DLD1 (cell line): ENCODE results near the gene CUEDC1.

Experiments used
- in situ Hi-C: cut with HindIII; loops from 2 replicates; pipeline ENCODE4 v1.10.0; 2017; ENCODE audit warnings: low sequenced_read_pairs

The CUEDC1 gene

DNA sequence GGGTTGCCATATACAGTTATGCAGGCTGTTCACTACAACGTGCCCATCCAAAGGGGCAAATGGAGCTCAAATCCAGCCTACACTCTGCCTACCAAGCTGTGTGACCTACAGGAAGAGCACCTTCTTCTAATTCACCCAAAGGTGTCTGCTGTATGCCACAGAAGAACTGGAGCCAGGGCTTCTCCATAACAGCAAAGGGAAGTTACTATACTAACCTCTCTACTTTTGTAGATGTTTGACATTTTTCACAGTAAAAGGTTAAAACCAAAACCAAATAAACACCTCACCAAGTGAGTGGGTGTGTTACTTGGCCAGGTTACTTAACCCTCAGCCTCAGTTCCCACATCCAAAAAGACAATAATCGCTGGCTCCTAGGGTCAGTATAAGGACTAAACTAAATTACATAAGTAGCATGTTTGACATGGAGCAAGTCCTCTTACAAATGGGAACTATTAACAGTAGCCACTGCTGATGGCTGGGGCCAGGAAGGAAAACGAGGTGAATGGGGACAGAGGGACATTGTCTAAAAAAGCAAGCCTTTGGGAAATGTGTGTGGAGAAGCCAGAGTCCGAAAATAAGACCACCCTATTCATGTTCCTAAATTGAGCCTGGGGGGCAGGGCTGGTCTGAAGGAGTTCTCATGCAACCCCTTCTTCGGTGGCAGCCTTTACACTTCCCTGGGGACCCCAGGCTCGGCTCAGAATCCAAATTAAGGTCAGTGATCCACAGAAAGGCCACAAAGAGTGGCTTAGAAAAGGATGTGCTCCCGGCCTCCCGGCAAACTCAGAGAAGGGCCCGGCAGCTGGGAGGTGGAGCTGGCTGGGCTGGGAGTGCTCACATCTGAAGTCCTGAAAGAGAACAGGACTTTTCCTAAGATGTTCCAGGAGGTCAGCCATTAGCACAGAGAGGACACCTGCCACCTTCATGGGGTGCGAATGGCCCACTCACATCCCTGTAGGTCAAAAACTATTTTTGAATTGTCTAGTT, 13.5 kb downstream of the CUEDC1 start:
- in situ Hi-C loops, result no loop called here

DNA sequence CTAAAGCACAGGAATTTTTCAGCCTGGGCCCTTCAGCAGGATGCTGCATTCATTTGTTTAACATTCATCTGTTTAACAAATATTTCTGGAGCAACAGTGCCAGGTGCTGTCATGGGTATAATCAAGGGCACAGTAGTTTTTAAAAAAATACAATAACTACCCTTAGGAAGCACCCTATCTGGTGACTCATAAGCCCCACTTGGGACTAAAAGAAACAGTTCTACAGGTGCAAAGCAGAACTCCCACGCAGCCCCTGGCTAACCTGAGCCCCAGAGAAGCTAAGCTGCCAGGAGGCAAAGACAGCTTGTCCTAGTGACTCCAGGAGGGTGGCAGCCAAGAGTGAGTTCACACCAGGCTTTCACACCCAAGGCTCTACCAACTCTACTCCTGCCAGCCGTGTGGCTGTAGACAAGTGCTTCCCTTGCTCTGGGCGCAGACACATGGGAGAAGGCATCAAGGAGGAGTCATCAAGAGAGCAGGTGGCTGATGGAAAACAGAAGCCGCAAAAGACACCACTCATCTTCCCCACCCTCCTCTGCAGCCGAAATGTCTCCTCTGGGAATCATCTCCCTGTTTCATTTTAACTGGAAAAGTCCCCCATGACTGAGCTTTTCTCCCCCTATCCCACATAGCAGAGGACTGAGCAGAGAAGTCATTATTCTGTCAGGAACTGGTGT, 14.4 kb downstream of the CUEDC1 start:
- in situ Hi-C loops, result no loop called here

DNA sequence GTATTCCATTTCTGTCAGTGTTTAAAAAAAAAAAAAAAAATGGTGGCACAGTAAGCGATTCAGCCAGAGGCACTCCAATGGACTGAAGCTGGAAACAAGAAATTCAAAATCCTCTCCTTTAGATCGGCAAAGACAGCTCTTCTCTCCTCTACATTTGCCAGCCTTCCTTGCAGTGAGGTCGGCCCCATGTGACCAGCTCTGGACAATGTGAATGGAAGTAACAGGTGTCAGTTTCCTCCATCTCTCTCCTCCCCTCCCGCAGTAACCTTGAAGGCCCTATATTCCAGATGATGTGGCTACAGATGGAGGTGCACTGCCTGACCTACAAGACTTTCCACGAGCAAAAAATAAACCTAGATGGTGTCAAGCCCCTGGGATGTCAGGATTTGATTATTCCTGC, 15.0 kb downstream of the CUEDC1 start:
- in situ Hi-C loops, result no loop called here

DNA sequence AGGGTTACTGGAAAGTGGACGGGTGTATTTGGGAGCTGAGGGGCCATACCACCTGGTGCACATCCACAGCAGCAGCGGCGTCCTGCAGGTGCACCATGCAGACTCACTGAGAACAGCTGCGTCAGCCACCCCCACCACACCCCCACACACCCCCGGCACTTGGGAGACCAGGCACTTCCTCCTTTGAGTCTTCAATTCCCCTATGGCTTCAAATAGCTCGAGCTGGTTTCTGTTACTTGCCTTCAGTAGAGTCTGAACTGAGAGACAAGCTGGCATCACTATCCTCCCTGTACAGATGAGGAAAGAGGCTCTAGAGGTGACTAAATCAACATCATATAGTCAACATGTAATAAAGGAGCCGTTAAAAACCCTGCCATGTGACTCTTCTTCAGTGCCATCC, 15.4 kb downstream of the CUEDC1 start:
- in situ Hi-C loops, result no loop called here

DNA sequence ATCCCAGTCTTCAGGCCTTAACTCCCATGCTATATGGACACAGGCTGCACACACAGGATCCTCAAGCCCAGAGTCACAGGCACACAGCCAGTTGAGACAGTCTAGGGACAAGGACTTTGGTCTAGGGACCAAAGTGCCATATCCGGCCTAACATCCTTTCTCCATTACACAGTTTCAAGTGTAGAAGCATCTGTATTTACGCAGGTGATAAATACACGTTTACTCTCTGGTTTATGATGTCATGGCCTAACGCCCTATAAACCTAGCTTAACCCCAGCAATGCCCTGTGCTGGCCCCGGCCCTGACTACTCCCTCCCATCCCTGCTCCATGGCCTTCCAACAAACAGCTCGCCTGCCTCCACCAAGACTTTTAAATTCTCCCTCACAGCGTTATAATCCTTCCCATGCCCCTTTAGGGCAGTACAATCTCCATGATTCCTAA, 17.1 kb downstream of the CUEDC1 start:
- in situ Hi-C loops, result no loop called here

DNA sequence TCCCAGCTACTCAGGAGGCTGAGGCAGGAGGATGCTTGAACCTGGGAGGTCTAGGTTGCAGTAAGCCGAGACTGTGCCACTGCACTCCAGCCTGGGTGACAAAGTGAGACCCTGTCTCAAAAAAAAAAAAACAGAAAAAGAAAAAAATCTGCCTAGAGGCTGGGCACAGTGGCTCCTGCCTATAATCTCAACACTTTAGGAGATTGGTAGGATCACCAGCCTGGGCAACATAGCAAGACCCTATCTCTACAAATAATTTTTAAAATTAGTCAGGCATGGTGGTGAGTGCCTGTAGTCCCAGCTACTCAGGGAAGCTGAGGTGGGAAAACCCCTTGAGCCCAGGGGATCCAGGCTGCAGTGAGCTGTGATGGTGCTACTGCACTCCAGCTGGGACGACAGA, 17.7 kb downstream of the CUEDC1 start:
- in situ Hi-C loops, result no loop called here

DNA sequence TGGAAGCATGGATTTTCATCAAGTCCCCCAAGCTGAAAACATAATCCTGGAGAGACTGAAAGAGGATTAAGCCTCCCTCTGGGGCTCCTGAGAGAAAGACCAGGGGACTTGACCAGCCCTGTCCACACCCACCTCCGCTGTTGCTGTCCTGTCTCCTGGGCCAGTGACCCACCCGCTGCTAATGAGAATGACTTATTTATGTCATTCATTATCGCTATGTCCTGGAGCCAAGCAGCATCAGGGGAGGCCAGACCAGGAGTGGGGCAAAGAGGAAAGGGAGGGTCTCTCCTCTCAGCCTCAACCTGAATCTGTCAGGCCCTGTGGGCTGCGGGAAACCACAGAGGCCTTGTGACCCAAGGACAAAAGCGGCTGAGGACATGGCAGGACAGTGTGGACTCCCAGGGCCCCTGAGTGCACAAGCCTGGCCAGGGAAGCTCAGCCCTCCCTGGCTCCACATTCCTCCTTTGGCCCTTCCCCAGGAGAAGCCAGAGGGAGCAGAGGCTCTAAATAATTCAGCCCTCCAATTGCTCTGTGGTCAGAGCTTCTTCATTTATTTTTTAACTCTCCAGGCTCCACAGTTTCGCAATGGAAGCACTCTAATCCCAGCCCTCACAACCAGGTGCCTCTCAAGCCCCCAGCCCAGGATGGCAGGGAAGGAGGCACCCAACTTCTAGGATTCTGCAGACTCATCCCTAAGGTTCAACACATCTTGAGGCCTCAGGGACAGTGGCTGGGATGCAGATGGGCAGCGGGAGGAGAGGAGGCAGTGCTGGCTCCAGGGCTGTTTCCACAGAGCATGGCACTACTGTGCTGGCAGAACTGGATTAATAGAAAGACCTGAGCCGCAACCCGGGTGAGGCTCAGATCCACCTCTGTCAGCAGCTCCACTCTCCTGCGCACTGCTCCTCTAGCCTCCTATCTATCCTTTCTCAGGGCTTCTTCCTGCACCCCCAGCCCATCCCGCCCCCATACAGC, 19.1 kb downstream of the CUEDC1 start:
- in situ Hi-C loops, result no loop called here

DNA sequence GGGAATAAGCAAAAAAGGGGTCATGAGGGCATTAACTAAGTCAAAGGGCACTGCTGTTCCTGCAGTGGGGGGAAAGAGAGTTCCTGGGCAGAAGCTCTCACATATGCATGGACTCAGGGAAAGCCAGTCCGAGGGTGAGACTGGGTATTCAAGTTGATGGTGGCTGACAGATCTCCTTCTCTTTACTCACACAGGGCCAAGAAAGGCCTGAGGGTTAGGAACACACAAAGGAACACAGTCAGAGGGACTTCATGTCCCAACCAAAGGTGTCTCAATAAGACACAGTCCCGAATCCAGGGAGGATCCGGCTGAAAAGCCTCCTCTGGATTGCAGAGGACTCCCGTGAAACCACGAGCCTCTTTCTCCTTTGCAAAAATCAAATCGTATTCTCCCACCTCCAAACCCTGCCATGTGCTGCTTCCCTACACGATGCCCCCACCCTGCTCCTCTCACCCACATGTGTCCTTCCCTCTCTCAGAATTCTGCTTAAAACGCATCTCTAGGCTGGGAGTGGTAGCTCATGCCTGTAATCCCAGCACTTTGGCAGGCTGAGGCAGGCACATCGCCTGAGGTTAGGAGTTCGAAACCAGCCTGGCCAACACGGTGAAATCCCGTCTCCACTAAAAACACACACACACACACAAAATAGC, 23.6 kb downstream of the CUEDC1 start:
- in situ Hi-C loops, result no loop called here

DNA sequence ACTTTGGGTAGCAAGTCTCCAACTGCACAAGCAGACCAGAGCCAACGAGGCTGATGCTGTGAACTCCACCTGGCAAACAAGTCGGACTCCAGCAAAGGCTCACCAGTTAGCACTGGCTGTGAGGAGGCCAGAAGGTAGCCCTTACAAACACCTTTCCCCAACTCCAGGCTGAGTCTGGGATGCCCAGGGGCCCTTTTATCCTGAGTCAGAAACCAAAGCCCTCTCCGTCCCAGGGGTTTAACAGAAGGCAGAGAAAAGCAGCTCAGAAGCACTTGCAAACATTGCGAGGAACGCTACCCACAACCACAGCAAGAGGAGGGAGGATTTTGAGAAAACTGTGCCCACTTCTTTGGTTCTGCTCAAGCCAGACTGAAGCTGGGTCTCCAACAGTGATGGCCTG, 25.0 kb downstream of the CUEDC1 start:
- in situ Hi-C loops, result no loop called here

DNA sequence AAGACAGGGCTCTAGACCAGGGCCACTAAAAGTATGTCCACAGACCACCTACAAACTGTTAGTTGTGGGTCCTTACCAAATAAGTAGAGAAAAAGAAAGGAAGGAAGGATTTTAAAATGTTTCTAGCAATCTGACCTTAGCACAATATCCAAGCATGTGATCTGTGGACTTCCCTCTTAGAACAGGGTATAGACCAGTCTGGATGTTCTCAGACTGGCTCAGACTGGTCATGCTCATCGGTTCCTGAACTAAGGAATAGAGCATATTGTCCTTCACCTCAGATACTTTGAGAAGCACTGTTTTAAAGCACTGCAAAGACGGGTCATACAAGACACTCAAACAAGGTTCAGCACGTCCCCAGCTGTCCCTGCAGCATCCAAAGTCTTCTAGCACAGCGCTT, 25.8 kb downstream of the CUEDC1 start:
- in situ Hi-C loops, result loop anchor here (10.0 kb wide), 1 partner anchor 65 kb away; no protein-coding TSS in a partner anchor

DNA sequence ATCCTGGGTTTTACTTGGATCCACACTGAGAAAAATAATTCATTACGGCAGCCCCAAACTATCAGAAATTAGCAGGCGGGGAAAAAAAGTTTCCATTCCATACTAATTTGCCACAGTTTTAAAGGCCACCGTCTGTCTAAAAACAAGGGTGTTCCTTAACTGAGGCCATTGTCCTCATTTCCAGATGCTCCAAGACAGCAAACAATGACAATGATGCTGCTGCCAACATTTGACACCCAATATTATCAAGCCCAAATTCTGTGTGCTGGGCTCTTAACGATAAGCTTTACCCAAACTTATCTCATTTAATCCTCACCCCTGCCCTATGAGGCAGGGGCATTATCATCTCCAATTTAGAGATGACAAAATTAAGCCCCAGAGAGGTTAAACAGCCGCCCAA, 26.3 kb downstream of the CUEDC1 start:
- in situ Hi-C loops, result loop anchor here (10.0 kb wide), 1 partner anchor 66 kb away; no protein-coding TSS in a partner anchor

DNA sequence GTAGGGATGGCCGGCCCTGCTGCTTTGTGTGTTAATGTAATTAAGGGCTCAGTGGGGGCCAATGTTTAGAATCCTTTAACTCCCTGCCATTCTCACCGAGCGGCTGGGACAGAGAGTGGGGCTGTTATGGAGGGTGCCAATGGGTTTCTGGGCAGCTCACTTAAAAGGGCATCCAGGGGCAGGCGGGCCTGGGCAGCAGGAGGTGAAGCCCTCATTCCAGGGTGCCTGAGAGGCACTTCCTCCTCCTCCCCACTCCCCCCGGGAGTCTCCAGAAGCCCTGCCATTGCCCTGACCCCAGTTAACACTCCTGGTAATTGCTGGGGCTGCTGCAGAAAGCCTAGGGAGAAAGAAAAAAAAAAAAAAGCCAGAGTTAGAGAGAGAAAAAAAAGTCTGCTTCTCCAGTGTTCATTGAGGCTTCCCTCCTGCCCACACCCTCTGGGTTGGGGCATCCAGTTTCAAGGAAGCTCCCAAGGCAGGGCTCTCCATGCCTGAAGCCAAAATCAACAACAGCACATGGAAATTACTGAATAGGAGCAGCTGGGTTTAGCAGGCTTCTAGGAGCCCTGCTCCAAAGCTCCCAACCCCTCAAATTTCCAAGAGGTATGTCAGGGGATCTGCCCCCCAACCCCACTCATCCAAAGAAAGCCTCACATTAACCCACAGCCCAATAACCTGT, 28.0 kb downstream of the CUEDC1 start:
- in situ Hi-C loops, result loop anchor here (10.0 kb wide), 1 partner anchor 68 kb away; no protein-coding TSS in a partner anchor

DNA sequence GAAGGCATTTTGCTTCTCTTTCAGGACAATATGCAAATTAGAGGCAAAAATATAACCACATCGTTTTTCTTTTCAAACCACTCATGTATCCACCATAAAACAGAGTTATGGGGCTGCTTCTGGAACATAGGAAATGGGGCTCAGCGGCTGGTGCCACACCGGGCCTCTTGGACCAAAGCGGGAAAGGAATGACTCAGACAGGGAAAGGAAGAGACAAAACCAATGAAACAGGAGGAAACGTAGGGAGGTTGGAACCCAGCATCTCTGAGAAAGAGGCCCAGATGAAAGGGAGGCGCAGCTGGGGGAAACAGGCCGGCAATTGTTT, 28.5 kb downstream of the CUEDC1 start:
- in situ Hi-C loops, result loop anchor here (10.0 kb wide), 1 partner anchor 68 kb away; no protein-coding TSS in a partner anchor

DNA sequence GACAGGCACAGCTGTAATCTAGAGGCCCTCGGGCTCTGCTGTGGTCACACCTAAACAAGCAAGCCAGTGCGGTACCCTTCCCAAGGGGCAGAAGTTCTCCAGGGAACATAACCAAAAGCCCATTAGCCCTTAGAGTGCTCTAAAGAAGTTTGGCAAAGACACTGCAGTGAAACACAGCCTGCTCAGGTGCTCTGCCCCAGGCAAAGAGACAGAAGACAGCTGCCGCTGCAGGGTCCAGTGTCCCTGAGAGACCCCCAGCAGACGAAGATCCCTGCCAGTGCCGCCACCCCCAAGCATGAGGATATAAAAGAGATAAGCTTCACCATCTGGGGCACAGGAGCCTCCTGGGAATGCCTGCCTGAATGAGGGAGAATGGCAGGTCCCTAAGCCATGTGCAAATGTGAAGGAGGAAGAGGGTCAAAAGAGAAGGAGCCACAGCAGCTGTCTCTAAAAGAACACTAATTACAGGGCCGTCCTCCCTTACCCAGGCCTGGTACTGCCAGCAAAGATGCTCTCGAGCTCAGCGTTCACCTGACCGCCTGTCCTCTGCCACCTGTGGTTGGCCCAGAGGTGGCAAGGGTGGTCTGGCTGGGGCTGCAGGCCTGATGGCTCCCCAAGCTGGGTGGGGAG, 29.7 kb downstream of the CUEDC1 start:
- in situ Hi-C loops, result loop anchor here (10.0 kb wide), 1 partner anchor 69 kb away; no protein-coding TSS in a partner anchor

DNA sequence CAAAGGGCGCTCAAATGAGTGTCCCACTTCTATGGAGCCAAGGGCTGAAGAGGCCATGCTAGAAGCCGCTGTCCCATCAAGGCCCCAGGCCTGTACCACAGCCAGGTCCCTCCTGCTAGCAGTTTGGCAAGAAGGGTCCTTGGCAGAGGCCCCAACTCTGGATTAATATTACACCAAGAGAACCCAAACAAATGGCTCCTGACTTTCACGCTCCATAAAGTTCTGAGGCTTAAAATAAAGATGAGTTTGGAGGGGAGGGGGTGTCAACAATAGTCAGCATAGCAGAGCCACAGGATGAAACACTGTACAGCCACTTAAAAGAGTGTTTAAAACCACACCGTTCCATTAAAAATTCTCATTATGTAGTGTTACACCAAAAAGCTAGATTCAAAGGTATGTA, 30.5 kb downstream of the CUEDC1 start:
- in situ Hi-C loops, result loop anchor here (10.0 kb wide), 1 partner anchor 70 kb away; no protein-coding TSS in a partner anchor

DNA sequence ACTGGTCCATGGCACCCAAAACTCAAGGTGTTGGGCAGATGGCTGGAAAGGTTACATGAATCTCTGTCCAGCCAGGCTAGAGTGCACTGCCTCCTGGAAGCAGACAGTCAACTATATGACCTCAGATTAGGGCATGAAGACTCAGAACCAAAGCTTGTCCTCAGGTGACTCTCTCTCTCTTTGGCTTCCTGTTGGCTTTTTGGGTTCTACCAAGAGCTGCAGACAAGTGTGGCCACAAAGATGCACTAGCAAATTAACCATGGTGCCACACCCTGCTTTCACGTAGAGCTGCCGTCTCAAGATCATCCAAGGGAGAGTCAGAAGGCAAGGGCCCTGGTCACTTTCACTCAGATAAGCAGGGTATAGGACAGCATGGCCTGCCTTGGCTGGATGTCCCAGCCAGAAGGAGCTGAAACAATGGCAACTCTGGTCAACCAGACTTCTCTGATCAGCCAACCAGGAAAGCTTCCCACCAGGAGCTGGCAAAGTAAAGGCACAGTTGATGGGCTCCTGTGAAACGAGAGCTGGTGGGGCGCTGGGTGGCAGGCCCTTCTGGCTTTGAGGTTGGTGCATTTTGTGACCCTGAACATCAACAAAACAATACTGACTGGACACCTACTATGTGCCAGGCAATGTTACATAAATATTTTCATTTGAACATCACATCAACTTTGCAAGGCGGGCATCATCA, 31.9 kb downstream of the CUEDC1 start:
- in situ Hi-C loops, result loop anchor here (10.0 kb wide), 1 partner anchor 71 kb away; no protein-coding TSS in a partner anchor

DNA sequence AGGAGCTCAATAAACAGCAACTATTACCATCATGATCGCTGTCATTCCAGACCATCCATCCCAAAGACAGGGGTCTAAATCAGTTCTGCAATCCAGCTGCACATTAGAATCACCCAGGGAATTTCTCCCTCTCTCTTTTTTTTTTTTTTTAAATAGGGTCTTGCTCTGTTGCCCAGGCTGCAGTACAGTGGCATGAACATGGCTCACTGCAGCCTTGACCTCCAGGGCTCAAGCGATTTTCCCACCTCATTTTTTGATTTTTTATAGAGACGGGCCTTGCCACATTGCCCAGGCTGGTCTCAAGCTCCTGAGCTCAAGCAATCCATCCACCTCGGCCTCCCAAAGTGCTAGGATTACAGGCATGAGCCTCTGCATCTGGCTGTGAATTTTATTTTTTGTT, 32.5 kb downstream of the CUEDC1 start:
- in situ Hi-C loops, result loop anchor here (10.0 kb wide), 1 partner anchor 72 kb away; no protein-coding TSS in a partner anchor
